Stomach (tissue), 9 donors: Measurements from ENCODE around the gene BCL2L11. TPM values are rescaled to one million over a fixed set of nuclear protein-coding genes. Genes with fewer than 3 reads are reported as not detected.

Experiments
- DNase-seq, 2 donors: peaks; one replicate each; pipeline versions ENCODE4 v3.0.0 to v3.0.0-alpha.2; 2013 to 2019
- H3K27ac ChIP-seq, 5 donors: fragments of 200-600 bp in 4 of 5; sonication (generic) in 4 of 5; one replicate each; pipeline ENCODE4 v1.5.1; 2013 to 2019; ENCODE audit warnings: mild to moderate bottlenecking in 1 of 5, moderate library complexity in 1 of 5
- H3K27me3 ChIP-seq, 3 donors: fragments of 200-600 bp; sonication (generic); one replicate each; pipeline ENCODE4 v1.5.1; 2017 to 2019; ENCODE audit warnings: mixed run types in 1 of 3
- H3K36me3 ChIP-seq, 4 donors: fragments of 200-600 bp; sonication (generic); 1 replicate in 3 of 4; 2 replicates in 1 of 4; pipeline ENCODE4 v1.5.1; 2016 to 2019
- H3K4me1 ChIP-seq, 4 donors: fragments of 200-600 bp; sonication (generic); one replicate each; pipeline ENCODE4 v1.5.1; 2016 to 2019
- H3K4me3 ChIP-seq, 4 donors: fragments of 200-600 bp; sonication (generic) in 3 of 4; one replicate each; pipeline ENCODE4 v1.5.1; 2016 to 2019; ENCODE audit warnings: mild to moderate bottlenecking in 1 of 4
- H3K9me3 ChIP-seq, 4 donors: fragments of 200-600 bp; sonication (generic); one replicate each; pipeline ENCODE4 v1.5.1; 2016 to 2019
- EP300 ChIP-seq: sonication (generic); formaldehyde crosslinking; IDR thresholded peaks from one replicate; pipeline ENCODE4 v1.6.1; 2017; ENCODE audit warnings: antibody characterized with exemption
- POLR2A ChIP-seq, 4 donors: fragments of 450-650 bp; IDR thresholded peaks; one replicate each; pipeline ENCODE4 v1.6.1; 2016; ENCODE audit warnings: antibody characterized with exemption in 4 of 4, control low read depth in 2 of 4, mild to moderate bottlenecking in 1 of 4, moderate library complexity in 1 of 4
- POLR2AphosphoS5 ChIP-seq, 3 donors: sonication (generic); formaldehyde crosslinking; IDR thresholded peaks; one replicate each; pipeline ENCODE4 v1.6.1; 2016; ENCODE audit warnings: antibody characterized with exemption in 3 of 3
- WGBS, 5 donors: extraction: QIAGEN DNeasy Blood & Tissue Kit in 3 of 5; methylation state at CpG; one replicate each; pipeline versions ENCODE4 v1.1.5 to v1.1.7; 2013 to 2018; 5-methylcytosine and 5-hydroxymethylcytosine counted together
- intact Hi-C: fragments of 100-400 bp; cut with DNase I; formaldehyde crosslinking; loops from one replicate; pipeline ENCODE4 v1.15.1; 2023; ENCODE audit warnings: low total_unique reads
- polyA plus RNA-seq, 3 donors: library from polyadenylated mRNA; stranded (reverse); fragments of 200-250 nt; gene quantifications; one replicate each; pipeline ENCODE4 v1.2.3, GENCODE V29; 2013
- total RNA-seq, 5 donors: library from RNA; depleted of rRNA; stranded (reverse); fragments of >200 nt; gene quantifications; one replicate each; pipeline versions ENCODE4 v1.1.0 to v1.2.3, GENCODE V29; 2014 to 2016
- TF ChIP-seq, protein P1 (sequence below), 7 experiments: fragments of 450-650 bp in 4 of 7; fragments of 200-600 bp in 3 of 7; sonication (generic) in 3 of 7; IDR thresholded peaks; one replicate each; pipeline ENCODE4 v1.5.1; 2016 to 2019; ENCODE audit warnings: antibody characterized with exemption in 7 of 7, control low read depth in 2 of 7, mild to moderate bottlenecking in 1 of 7
- donor health status: healthy with polysubstance abuse.
- donor health status: Bipolar disorder and iron deficiency.
- donor health status: healthy.

The BCL2L11 gene
- total and polyA plus RNA-seq, 8 donors: 0.29 to 41.2 (median 4.8) TPM

GRCh38 chr2:111091811-111092211 lies 28.9 kb upstream of the BCL2L11 start:
- Histone ChIP-seq H3K27ac (no peak overlapping the region), H3K4me1 (no peaks in the 10 kb centered on the region), H3K9me3 (no peaks in the 10 kb centered on the region), H3K27me3 (peaks cover 0 to 5% (median 0%) of the 10 kb centered on the region in 3 donors), H3K4me3 (no peak overlapping the region), H3K36me3 (no peaks in the 10 kb centered on the region)
- 80 to 91% (median 87%) methylated on average over 3 of the region's 3 CpGs for WGBS, 5 donors
- intact Hi-C loops: no loop called here
- no peak for DNase-seq
- TF ChIP-seq, protein P1, sequence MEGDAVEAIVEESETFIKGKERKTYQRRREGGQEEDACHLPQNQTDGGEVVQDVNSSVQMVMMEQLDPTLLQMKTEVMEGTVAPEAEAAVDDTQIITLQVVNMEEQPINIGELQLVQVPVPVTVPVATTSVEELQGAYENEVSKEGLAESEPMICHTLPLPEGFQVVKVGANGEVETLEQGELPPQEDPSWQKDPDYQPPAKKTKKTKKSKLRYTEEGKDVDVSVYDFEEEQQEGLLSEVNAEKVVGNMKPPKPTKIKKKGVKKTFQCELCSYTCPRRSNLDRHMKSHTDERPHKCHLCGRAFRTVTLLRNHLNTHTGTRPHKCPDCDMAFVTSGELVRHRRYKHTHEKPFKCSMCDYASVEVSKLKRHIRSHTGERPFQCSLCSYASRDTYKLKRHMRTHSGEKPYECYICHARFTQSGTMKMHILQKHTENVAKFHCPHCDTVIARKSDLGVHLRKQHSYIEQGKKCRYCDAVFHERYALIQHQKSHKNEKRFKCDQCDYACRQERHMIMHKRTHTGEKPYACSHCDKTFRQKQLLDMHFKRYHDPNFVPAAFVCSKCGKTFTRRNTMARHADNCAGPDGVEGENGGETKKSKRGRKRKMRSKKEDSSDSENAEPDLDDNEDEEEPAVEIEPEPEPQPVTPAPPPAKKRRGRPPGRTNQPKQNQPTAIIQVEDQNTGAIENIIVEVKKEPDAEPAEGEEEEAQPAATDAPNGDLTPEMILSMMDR (IDR thresholded peaks at IDR 0.05): no peak
- no peak for TF ChIP-seq EP300
- TF ChIP-seq POLR2AphosphoS5 (IDR thresholded peaks at IDR 0.05): no peak
- no peak for TF ChIP-seq POLR2A (IDR thresholded peaks at IDR 0.05)

DNA sequence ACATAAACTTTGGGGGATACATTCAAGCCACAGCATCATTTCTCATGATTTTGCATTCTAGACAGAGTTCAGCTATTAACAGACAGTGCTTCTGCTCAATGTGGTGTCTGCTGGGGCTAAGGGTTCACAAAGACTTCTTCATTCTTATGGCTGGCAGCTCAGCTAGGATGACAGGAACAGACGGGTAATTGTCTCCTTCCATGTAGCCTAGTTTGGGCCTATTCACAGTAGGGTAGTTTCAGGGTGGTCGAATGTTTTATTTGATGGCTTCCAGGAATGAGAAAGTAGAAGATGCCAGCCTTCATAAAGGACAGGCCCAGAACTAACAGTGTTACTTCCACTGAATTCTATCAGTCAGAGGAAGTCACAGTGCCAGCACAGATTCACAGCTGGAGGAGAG lies 26.0 kb upstream of the BCL2L11 start:
- no peak for DNase-seq
- no peaks in the 10 kb centered on the region for H3K36me3 ChIP-seq
- no peak overlapping the region for H3K4me3 ChIP-seq
- H3K27me3 ChIP-seq: peaks cover 0 to 5% (median 0%) of the 10 kb centered on the region in 3 donors
- H3K27ac ChIP-seq: no peak overlapping the region
- TF ChIP-seq POLR2A (IDR thresholded peaks at IDR 0.05) (no peak), POLR2AphosphoS5 (IDR thresholded peaks at IDR 0.05) (no peak), EP300 (no peak)
- TF ChIP-seq, protein P1 (IDR thresholded peaks at IDR 0.05): no peak
- H3K4me1 ChIP-seq: no peaks in the 10 kb centered on the region
- 75 to 95% (median 93%) methylated on average over 2 of the region's 2 CpGs for WGBS, 5 donors
- no peaks in the 10 kb centered on the region for H3K9me3 ChIP-seq
- intact Hi-C loops: no loop called here

- DNase-seq: no peak
- TF ChIP-seq POLR2AphosphoS5 (IDR thresholded peaks at IDR 0.05) (no peak), EP300 (no peak), POLR2A (IDR thresholded peaks at IDR 0.05) (no peak)
- TF ChIP-seq, protein P1 (IDR thresholded peaks at IDR 0.05): no peak
- no peaks in the 10 kb centered on the region for H3K4me1 ChIP-seq
- intact Hi-C loops: no loop called here
- no peak overlapping the region for H3K4me3 ChIP-seq
- no peak overlapping the region for H3K27ac ChIP-seq
- H3K27me3 ChIP-seq: peaks cover 0 to 3% (median 0%) of the 10 kb centered on the region in 3 donors
- no peaks in the 10 kb centered on the region for H3K9me3 ChIP-seq
- WGBS, 5 donors: 90 to 98% (median 95%) methylated on average over 8 of the region's 8 CpGs
- no peaks in the 10 kb centered on the region for H3K36me3 ChIP-seq
These were observed 25.3 kb upstream of the BCL2L11 start for GRCh38 chr2:111095434-111095833.

GRCh38 chr2:111099402-111099801 lies 21.3 kb upstream of the BCL2L11 start:
- TF ChIP-seq, protein P1 (IDR thresholded peaks at IDR 0.05): no peak
- TF ChIP-seq EP300: no peak
- no peak for TF ChIP-seq POLR2A (IDR thresholded peaks at IDR 0.05)
- TF ChIP-seq POLR2AphosphoS5 (IDR thresholded peaks at IDR 0.05): no peak
- Histone ChIP-seq H3K4me1 (no peaks in the 10 kb centered on the region), H3K9me3 (no peaks in the 10 kb centered on the region), H3K27me3 (no peaks in the 10 kb centered on the region), H3K27ac (no peak overlapping the region), H3K4me3 (no peak overlapping the region), H3K36me3 (no peaks in the 10 kb centered on the region)
- intact Hi-C loops: no loop called here
- DNase-seq: no peak
- WGBS, 5 donors: 65 to 91% (median 78%) methylated on average over 3 of the region's 3 CpGs
